HepG2 (cell line): ENCODE measurements around the gene RAPGEF5. TPM values are rescaled to one million over a fixed set of nuclear protein-coding genes. Genes with fewer than 3 reads are reported as not detected.

Experiments used
- ATAC-seq: fragments of 200-7000 bp; cut with Tn5 transposase; 3 replicates; pipeline ENCODE4 v1.9.1; 2020; ENCODE audit warnings: mild to moderate bottlenecking, moderate library complexity
- BruUV-seq: library from RNA; stranded (reverse); fragments of 400-500 nt; replicated peaks from 2 replicates; lab custom pipeline; 2021; lab: Mats Ljungman, UMichigan
- CTCF ChIA-PET: fragments of 300-600 bp; formaldehyde crosslinking; extraction: SDS; loops from one replicate; lab custom pipeline; 2021; ENCODE audit warnings: low total read pairs, inconsistent platforms, low intra/inter-chr PET ratio; lab: Yijun Ruan, JAX
- POLR2A ChIA-PET: fragments of 350-600 bp; sonication (Branson Sonifier 250); formaldehyde crosslinking; loops from one replicate; lab custom pipeline; 2020; ENCODE audit warnings: antibody characterized with exemption, inconsistent platforms; lab: Yijun Ruan, JAX
- DNase-seq: peaks from one replicate; pipeline ENCODE4 v3.0.0-alpha.2; 2015; ENCODE audit warnings: low spot score
- FAIRE-seq: peaks from 3 replicates; lab custom pipeline; 2011; peaks lifted over from hg19 to GRCh38; lab: Jason Lieb, UNC
- H2AFZ ChIP-seq: one replicate; pipeline ENCODE4 v1.6.1; 2011; ENCODE audit warnings: low read length, inconsistent platforms
- H3K27ac ChIP-seq: fragments of 300-600 bp; 3 replicates; pipeline ENCODE4 v1.8.0; 2011; ENCODE audit warnings: mixed run types, mild to moderate bottlenecking, mixed read lengths, low read length, inconsistent platforms; ENCODE audit not compliant: insufficient read depth; ENCODE audit errors: extremely low read length
- H3K27me3 ChIP-seq, 2 experiments: fragments of 200-600 bp in 1 of 2; 2 replicates in 1 of 2; 3 replicates in 1 of 2; pipeline versions ENCODE4 v1.6.0 to v1.8.0; 2011; ENCODE audit warnings: low read length in 2 of 2, mild to moderate bottlenecking in 2 of 2, moderate library complexity in 2 of 2, inconsistent platforms in 1 of 2; ENCODE audit not compliant: insufficient read depth in 2 of 2, control insufficient read depth in 1 of 2
- H3K36me3 ChIP-seq, 2 experiments: fragments of 200-600 bp in 1 of 2; replicated peaks in 1 of 2; 2 replicates in 1 of 2; 3 replicates in 1 of 2; pipeline versions ENCODE4 v1.5.1 to v1.8.0; 2011; ENCODE audit warnings: low read length in 2 of 2, inconsistent platforms in 1 of 2; ENCODE audit not compliant: insufficient read depth in 2 of 2, control insufficient read depth in 1 of 2
- H3K4me1 ChIP-seq: 2 replicates; pipeline ENCODE4 v1.5.1; 2012; ENCODE audit warnings: low read length, inconsistent platforms; ENCODE audit not compliant: insufficient read depth
- H3K4me2 ChIP-seq: 2 replicates; pipeline ENCODE4 v1.6.0; 2011; ENCODE audit warnings: low read depth, low read length, inconsistent platforms
- H3K4me3 ChIP-seq, 3 experiments: fragments of 200-600 bp in 1 of 3; sonication (generic), shearing (Covaris generic) in 1 of 3; replicated peaks in 1 of 3; 2 replicates each; pipeline ENCODE4 v1.5.1; 2011 to 2016; ENCODE audit warnings: low read length in 3 of 3, inconsistent platforms in 2 of 3, low read depth in 2 of 3, mild to moderate bottlenecking in 2 of 3, control low read depth in 1 of 3, mixed read lengths in 1 of 3; ENCODE audit not compliant: insufficient read depth in 1 of 3
- H3K79me2 ChIP-seq: one replicate; pipeline ENCODE4 v1.6.1; 2011; ENCODE audit warnings: low read length, inconsistent platforms; ENCODE audit not compliant: insufficient read depth
- H3K9ac ChIP-seq: 2 replicates; pipeline ENCODE4 v1.6.0; 2011; ENCODE audit warnings: mild to moderate bottlenecking, low read depth, low read length, inconsistent platforms; ENCODE audit not compliant: insufficient read depth
- H3K9me3 ChIP-seq: 2 replicates; pipeline ENCODE4 v1.5.1; 2012; ENCODE audit warnings: mild to moderate bottlenecking, low read length
- H4K20me1 ChIP-seq: 2 replicates; pipeline ENCODE4 v1.6.0; 2011; ENCODE audit warnings: inconsistent platforms, mild to moderate bottlenecking, low read length, moderate library complexity; ENCODE audit not compliant: insufficient read depth
- BCL6 ChIP-seq: IDR thresholded peaks from 2 replicates; pipeline ENCODE4 v1.6.1; 2016; ENCODE audit warnings: missing genetic modification reagents, missing compliant biosample characterization
- CHD2 ChIP-seq: IDR thresholded peaks from 2 replicates; pipeline ENCODE4 v1.6.1; 2011; ENCODE audit warnings: low read depth, low read length, improper control_type of control experiment
- FLYWCH1 ChIP-seq: sonication (generic); formaldehyde crosslinking; IDR thresholded peaks from 2 replicates; pipeline ENCODE4 v1.8.1; 2023; ENCODE audit warnings: mild to moderate bottlenecking, missing genetic modification reagents
- FOXP1 ChIP-seq, 2 experiments: fragments of 450-650 bp in 1 of 2; IDR thresholded peaks; 2 replicates each; pipeline ENCODE4 v1.6.1; 2017 to 2018; ENCODE audit warnings: antibody characterized with exemption in 1 of 2
- ISL2 ChIP-seq: sonication (generic); formaldehyde crosslinking; IDR thresholded peaks from 2 replicates; pipeline ENCODE4 v1.5.0; 2020; ENCODE audit warnings: missing genetic modification reagents
- MED8 ChIP-seq: sonication (generic); formaldehyde crosslinking; IDR thresholded peaks from 2 replicates; pipeline ENCODE4 v1.8.1; 2023; ENCODE audit warnings: mild to moderate bottlenecking, missing genetic modification reagents; ENCODE audit not compliant: insufficient replicate concordance
- MEIS1 ChIP-seq: sonication (generic); formaldehyde crosslinking; IDR thresholded peaks from 2 replicates; pipeline ENCODE4 v1.9.0; 2021; ENCODE audit warnings: mild to moderate bottlenecking, missing genetic modification reagents, moderate library complexity, borderline replicate concordance
- MYNN ChIP-seq: sonication (generic); formaldehyde crosslinking; IDR thresholded peaks from 2 replicates; pipeline ENCODE4 v1.4.0; 2020; ENCODE audit warnings: mild to moderate bottlenecking, low read depth, missing genetic modification reagents
- RBAK ChIP-seq: sonication (generic); formaldehyde crosslinking; IDR thresholded peaks from 2 replicates; pipeline ENCODE4 v1.5.1; 2020; ENCODE audit warnings: mild to moderate bottlenecking, missing genetic modification reagents
- RFX1 ChIP-seq: fragments of 450-650 bp; IDR thresholded peaks from 2 replicates; pipeline ENCODE4 v1.6.1; 2017
- XBP1 ChIP-seq: sonication (generic); formaldehyde crosslinking; IDR thresholded peaks from 2 replicates; pipeline ENCODE4 v1.5.0; 2020; ENCODE audit warnings: missing genetic modification reagents
- ZC3H4 ChIP-seq: sonication (generic); formaldehyde crosslinking; IDR thresholded peaks from 2 replicates; pipeline ENCODE4 v1.4.0; 2020; ENCODE audit warnings: missing genetic modification reagents, borderline replicate concordance
- ZNF234 ChIP-seq: sonication (generic); formaldehyde crosslinking; conservative IDR thresholded peaks from 2 replicates; pipeline ENCODE4 v1.5.1; 2020; ENCODE audit warnings: mild to moderate bottlenecking, missing genetic modification reagents
- ZNF605 ChIP-seq: sonication (generic); formaldehyde crosslinking; IDR thresholded peaks from 2 replicates; pipeline ENCODE4 v1.8.0; 2022; ENCODE audit warnings: mild to moderate bottlenecking, missing genetic modification reagents
- ZNF792 ChIP-seq: IDR thresholded peaks from 2 replicates; pipeline ENCODE4 v1.6.1; 2016
- WGBS: methylation state at CpG from one replicate; pipeline ENCODE4 v1.1.6; 2017; ENCODE audit warnings: low lambda C conversion rate; 5-methylcytosine and 5-hydroxymethylcytosine counted together
- in situ Hi-C: cut with HindIII; loops from 2 replicates; pipeline ENCODE4 v1.10.0; 2017; ENCODE audit warnings: low pct_unique_long_range_greater_than_20kb; ENCODE audit not compliant: extremely low pct_ligation_motif_present
- intact Hi-C: fragments of 100-400 bp; cut with micrococcal nuclease; formaldehyde crosslinking; loops from one replicate; pipeline ENCODE4 v1.10.0; 2022; ENCODE audit not compliant: unreplicated experiment
- polyA plus RNA-seq, 8 experiments: library from polyadenylated mRNA; depleted of rRNA in 3 of 8; stranded (reverse) in 7 of 8; unstranded in 1 of 8; fragments of >200 nt; fragmentation: Illumina TruSeq in 4 of 8; extraction: Trizol in 4 of 8; gene quantifications; 2 replicates each; pipeline versions ENCODE4 v1.2.1 to v1.2.3, GENCODE V29; 2011 to 2016; ENCODE audit warnings: low read depth in 4 of 8, missing spikeins in 1 of 8, mixed read lengths in 1 of 8; ENCODE audit not compliant: insufficient read depth in 1 of 8
- total RNA-seq, 5 experiments: library from RNA; depleted of rRNA; stranded (reverse); fragments of >200 nt; fragmentation: Illumina TruSeq; extraction: Trizol; gene quantifications; 2 replicates each; pipeline ENCODE4 v1.2.3, GENCODE V29; 2016; ENCODE audit warnings: low read depth in 1 of 5
- TF ChIP-seq, protein P1 (sequence below): sonication (generic); formaldehyde crosslinking; IDR thresholded peaks from 2 replicates; pipeline ENCODE4 v1.5.0; 2020; ENCODE audit warnings: mild to moderate bottlenecking, missing genetic modification reagents, moderate library complexity
- TF ChIP-seq, protein P2 (sequence below): sonication (generic); formaldehyde crosslinking; IDR thresholded peaks from 2 replicates; pipeline ENCODE4 v1.9.0; 2022; ENCODE audit warnings: low read depth, missing genetic modification reagents

The RAPGEF5 gene
- total and polyA plus RNA-seq, 2 of the 13 experiments (the other 11 are each of a cell fraction or from before 2014, with no cell fraction given), result 17.1 to 23.4 TPM

DNA sequence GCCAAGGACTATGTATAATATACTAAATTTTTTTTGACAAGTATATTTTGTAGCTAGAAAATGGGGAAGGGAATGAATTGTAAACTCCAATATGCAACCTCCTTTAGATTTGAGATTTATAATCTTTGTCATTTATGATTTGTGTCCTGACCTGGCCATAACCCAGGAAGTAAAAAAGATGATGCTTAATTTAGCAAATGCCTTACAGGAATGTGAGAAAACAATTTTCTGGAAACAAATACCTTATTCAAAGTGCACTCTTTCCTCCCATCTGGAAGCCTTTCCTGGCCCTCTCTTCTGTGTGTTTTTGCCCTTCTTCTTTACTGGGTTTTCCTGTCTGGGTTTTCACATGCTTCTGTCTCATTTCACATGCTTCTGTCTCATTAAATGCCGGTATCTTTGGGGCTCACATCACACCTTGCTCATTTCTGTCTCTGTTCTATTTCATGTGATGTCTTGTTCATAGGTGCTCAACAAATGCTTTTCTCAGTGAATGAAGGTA, 149.2 kb downstream of the RAPGEF5 start:
- no peak for FAIRE-seq
- H3K9me3 ChIP-seq, result no peaks in the 10 kb centered on the region
- DNase-seq, result no peak
- H4K20me1 ChIP-seq, result peaks cover 5% of the 10 kb centered on the region; the same call in 1 of the 2 replicates
- no peaks in the 10 kb centered on the region for H3K4me1 ChIP-seq
- CTCF ChIA-PET, result no interaction called here
- no TSS peak for BruUV-seq
- no peak overlapping the region for H3K9ac ChIP-seq
- H3K27me3 ChIP-seq, result no peaks in the 10 kb centered on the region
- H3K36me3 ChIP-seq, result peaks cover 5 to 46% of the 10 kb centered on the region in 2 experiments
- ATAC-seq, result no peak
- H3K79me2 ChIP-seq, result no peaks in the 10 kb centered on the region
- no peak overlapping the region for H3K27ac ChIP-seq
- in situ Hi-C loops, result no loop called here
- TF ChIP-seq ZC3H4 (CRISPR knock-in tag) (no peak), RFX1 (no peak), MEIS1 (CRISPR knock-in tag) (no peak), ZNF605 (CRISPR knock-in tag) (no peak), CHD2 (no peak), MYNN (CRISPR knock-in tag) (no peak), ZNF234 (CRISPR knock-in tag) (no peak), FLYWCH1 (CRISPR knock-in tag) (no peak), MED8 (CRISPR knock-in tag) (no peak), RBAK (CRISPR knock-in tag) (no peak), FOXP1 (IDR thresholded peaks at IDR 0.05) (no peak), FOXP1 (CRISPR knock-in tag; IDR thresholded peaks at IDR 0.05) (no peak), BCL6 (no peak), XBP1 (CRISPR knock-in tag) (no peak), ZNF792 (CRISPR knock-in tag) (no peak), ISL2 (CRISPR knock-in tag) (no peak)
- TF ChIP-seq, protein P1, sequence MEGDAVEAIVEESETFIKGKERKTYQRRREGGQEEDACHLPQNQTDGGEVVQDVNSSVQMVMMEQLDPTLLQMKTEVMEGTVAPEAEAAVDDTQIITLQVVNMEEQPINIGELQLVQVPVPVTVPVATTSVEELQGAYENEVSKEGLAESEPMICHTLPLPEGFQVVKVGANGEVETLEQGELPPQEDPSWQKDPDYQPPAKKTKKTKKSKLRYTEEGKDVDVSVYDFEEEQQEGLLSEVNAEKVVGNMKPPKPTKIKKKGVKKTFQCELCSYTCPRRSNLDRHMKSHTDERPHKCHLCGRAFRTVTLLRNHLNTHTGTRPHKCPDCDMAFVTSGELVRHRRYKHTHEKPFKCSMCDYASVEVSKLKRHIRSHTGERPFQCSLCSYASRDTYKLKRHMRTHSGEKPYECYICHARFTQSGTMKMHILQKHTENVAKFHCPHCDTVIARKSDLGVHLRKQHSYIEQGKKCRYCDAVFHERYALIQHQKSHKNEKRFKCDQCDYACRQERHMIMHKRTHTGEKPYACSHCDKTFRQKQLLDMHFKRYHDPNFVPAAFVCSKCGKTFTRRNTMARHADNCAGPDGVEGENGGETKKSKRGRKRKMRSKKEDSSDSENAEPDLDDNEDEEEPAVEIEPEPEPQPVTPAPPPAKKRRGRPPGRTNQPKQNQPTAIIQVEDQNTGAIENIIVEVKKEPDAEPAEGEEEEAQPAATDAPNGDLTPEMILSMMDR, result no peak
- TF ChIP-seq, protein P2, sequence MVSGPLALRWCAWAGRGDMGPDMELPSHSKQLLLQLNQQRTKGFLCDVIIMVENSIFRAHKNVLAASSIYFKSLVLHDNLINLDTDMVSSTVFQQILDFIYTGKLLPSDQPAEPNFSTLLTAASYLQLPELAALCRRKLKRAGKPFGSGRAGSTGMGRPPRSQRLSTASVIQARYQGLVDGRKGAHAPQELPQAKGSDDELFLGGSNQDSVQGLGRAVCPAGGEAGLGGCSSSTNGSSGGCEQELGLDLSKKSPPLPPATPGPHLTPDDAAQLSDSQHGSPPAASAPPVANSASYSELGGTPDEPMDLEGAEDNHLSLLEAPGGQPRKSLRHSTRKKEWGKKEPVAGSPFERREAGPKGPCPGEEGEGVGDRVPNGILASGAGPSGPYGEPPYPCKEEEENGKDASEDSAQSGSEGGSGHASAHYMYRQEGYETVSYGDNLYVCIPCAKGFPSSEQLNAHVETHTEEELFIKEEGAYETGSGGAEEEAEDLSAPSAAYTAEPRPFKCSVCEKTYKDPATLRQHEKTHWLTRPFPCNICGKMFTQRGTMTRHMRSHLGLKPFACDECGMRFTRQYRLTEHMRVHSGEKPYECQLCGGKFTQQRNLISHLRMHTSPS (CRISPR knock-in tag), result no peak
- no peak overlapping the region for H3K4me2 ChIP-seq
- intact Hi-C loops, result no loop called here
- H3K4me3 ChIP-seq, result no peak overlapping the region
- H2AFZ ChIP-seq, result no peak overlapping the region
- WGBS, result 100% methylated on average over 1 of the region's 1 CpG
- POLR2A ChIA-PET, result interaction anchor here (0.6 kb wide), 1 partner anchor 17 kb away, joined by 3 read pairs; no protein-coding TSS in a partner anchor
